ENCODE measurements around the gene ITGA1.

Gene ITGA1

DNA sequence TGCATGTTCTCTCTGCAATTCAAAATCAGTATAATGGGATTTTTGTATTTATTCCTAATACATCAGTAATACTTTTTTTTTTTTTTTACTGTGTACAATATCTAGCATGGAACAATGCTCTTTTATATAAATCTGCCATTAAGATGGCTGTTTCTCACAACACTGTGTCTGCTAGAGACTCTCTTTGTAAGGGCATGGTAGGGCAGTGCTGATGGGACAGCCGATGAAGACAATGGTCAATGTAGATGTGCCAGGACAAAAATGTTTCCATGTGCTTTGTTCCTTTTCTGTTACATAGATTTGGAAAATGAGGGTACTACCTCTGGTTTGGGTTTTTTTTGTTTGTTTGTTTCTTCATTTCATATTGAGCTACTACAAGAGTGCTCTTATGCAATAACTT lies 106.1 kb downstream of the ITGA1 start:
- DNase-seq (ENCODE audit: extremely low read depth in 1 of 2, low read depth in 1 of 2), result no peak

DNA sequence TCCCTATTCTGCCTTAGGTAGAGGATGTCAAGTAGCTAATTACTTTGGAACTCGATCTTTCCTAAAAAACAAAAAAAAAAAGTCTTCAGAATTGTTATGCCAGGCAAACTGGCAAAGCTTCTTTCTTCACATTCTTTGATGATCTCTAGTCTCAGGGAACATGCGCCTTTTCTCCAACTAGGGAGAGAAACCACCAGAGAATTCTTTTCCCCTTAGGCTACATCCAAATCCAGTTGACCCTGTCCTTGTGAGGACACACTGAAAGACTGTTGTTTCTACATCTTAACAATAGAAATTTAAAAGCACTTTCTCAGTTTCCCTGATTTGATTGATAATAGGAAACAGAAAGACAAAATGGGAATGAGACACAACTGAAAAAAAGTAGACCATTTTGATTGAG lies 106.7 kb downstream of the ITGA1 start:
- DNase-seq (ENCODE audit: extremely low read depth in 1 of 2, low read depth in 1 of 2), result no peak

DNA sequence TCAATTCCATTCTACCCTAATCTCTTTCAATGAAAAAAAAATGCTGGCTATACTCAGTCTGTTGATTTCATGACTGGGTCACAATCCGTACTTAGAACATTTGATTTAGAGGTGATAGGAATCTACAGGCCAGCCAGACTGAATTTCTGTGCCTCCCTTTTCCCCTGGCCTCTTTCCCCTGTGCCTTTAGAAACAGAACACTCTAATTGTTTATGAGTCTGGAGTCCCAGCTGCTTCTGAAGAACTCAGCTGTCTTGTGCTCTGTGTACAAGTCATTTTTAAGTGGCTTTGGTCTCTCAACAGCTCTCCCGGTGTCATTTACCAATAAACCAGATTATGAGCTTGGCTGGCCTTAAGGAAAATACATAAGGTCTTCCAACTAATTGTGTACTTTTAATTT lies 107.4 kb downstream of the ITGA1 start:
- DNase-seq (ENCODE audit: extremely low read depth in 1 of 2, low read depth in 1 of 2), result no peak

DNA sequence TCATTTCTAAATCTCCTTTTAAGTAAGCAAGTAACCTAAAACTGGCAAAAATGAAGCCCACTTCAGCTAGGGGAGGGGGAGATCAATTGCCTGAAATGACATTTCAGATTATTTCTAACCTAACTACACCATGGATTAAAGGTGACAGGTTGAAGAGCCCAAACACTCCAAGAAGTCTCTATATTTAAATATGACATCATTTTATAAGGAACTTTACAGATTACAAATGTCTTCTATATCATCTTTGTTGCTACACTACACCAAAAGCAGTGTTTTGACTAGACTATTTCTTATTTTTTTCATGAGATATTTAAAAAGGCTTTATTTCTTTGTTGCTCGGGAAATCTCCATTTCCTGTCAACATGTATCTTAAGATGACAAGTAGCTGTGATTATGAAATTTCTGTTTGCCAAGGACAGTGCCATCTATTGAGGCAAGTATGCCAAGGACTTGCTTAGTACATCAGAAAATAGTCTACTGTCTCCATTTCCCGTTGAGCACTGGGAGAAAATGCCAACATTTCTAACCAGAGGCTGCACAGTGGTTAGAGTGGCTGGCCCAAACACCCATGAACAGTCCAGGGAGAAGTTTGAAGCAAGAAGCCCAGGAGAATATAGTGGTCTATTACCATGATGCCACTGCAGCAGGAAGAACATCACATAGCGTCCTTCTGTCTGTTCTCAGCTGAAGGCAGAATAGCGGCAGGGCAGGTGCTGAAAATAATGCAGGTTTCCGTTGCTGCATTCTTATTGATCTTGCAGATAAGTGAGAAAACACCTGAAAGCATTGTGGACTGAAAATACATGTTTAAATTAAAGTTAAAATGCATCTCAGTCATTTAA lies 108.1 kb downstream of the ITGA1 start:
- no peak for DNase-seq (ENCODE audit: extremely low read depth in 1 of 2, low read depth in 1 of 2)

DNA sequence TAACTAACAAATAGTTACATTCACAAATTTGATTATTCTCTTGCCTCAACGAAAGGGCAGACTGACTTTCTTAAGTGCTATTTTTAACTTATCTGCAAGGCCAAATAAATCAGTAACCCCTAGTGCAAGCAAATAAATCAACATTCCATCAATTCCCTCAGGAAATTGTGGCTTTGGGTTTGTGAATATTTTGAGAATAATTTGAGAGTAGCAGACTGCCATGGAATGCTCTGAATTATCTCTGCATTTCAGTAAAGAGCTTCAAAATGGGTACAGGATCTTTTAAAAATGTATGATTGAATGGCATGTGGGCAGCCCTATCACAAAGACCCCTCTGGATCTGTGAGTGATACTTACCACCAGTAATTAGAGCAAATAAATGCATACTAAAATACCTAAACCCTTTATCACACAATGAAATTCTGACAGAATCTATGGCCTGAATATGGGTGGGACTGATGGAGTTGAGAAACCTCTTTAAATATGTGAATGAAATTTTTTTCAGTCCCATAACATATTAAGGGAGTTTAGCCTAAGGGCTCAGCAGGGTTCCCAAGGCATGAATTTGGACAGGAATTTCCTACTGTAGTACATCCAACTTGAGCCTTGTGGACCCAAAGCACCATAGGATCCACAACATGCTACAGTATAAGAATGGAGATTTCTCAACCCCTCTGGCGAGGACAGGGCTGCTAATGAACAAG lies 109.0 kb downstream of the ITGA1 start:
- DNase-seq (ENCODE audit: extremely low read depth in 1 of 2, low read depth in 1 of 2), result no peak

DNA sequence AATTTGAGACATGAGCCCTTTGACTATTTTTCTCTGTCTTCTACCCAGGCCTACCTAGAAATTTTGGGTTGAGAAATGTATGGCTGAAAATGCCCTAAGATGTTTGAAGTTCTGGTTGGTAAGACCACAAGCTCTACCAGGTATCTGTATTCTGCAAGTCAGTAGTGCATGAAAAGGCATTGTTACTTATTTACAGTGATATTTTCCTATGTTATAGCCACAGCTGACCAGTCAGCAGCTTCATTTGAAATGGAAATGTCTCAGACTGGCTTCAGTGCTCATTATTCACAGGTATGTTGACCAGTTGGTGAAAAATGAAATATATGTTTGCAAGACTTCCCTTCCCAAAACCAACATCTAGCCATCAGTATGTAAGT lies 109.5 kb downstream of the ITGA1 start:
- DNase-seq (ENCODE audit: extremely low read depth in 1 of 2, low read depth in 1 of 2), result no peak

DNA sequence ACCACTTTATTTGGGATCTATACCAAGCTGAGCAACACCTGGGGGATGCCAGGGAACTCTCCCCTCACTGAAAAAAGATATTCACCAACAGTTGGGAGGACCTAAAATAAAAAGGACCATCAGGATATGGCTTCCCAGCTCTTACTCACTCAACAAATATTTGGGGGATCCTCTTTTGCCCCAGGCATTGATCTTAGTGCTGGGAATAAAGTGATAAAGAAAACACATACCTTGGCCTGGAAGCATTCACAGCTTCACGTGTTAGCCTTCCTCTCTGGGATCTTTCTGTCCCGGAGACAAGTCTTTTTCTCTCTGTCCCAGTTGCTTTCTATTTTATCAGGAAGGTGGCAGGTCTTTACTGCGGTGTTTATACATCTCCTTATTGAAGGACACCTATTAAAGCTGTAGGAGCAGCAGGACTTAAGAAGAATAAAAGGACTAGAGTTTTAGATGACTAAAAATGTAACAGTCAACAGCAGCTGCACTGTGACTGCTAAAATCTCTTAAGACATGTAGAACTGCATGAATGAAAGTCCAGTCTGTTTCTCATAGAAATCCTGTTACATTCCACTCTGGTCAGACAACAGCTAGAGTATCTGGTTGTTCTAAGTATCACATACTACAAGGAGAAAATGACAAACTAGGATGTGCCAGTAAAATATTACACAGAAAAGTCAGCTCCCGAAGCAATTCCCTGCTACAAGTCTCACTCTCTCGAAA lies 111.4 kb downstream of the ITGA1 start:
- DNase-seq (ENCODE audit: extremely low read depth in 1 of 2, low read depth in 1 of 2), result no peak

DNA sequence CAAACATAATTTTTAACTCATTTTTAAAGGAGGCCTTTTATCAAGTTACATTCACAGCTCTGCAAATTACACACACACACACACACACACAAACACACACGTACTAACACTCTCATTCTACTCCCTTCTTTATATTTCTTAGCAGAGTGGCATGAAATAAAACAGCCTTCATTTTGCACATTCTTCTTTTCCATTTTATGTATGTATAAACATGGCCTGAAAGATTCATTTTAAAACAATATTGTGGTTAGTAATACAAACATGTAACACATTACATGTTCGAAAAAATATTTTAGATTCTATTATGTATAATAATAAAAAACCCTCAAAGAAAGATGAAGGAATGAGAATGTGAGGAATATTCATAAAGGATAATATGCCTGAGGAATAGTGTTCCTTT lies 115.4 kb downstream of the ITGA1 start:
- DNase-seq (ENCODE audit: extremely low read depth in 1 of 2, low read depth in 1 of 2), result no peak

DNA sequence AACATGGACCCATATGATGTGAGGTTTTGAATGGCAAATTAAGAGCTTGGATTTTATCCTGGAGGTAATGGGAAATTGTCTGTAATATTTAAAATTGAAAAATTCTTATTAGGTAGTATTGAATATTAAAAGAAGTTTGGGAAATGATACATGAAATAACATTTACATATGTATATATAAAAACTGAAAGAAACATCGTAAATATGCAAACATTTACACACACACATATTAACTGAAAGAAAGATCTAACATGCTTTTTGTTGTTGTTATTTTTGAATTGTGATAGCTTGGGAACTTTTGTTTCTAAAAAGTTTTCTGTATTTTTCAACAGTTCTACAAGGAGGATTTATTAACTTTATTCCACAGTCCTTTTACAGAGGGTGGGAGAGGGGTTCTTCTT lies 118.6 kb downstream of the ITGA1 start:
- no peak for DNase-seq (ENCODE audit: extremely low read depth in 1 of 2, low read depth in 1 of 2)

DNA sequence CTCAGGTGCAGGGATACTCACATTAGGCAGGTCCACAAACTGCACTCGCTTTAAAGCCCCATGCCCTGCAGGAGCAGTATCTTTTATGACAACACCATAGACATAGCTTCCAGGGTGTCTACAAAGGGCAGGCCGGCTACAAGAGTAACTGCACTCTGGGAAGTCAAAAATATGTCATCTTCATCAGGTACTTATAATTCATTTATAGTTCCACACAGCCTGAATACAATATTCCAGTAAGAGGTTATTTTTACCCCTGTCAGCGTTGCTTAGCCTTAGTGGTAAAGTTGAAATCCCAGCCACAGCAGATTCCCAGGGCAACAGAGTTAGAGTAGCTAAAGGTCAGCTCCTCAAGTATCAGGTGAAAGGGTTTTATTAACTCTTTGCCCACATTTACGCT lies 119.1 kb downstream of the ITGA1 start:
- DNase-seq (ENCODE audit: extremely low read depth in 1 of 2, low read depth in 1 of 2), result no peak

DNA sequence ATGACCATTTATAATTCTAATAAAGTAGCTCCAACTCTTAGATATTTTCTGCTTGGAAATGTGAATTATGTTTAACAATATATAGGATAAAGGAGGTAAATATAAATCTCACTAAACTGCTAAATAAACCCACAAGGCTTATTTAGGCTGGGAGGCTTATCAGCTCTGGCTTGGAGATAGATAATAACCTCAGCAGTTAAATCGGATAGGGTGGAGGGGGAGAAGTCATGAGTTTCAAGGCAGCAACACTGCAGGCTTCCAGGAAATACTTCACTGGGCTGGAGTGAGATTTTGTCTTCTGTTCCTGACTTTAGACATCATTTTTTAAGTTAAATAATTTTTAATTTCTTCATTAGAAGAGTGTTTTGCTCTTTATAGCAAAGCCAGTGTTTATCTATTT lies 121.5 kb downstream of the ITGA1 start:
- DNase-seq (ENCODE audit: extremely low read depth in 1 of 2, low read depth in 1 of 2), result no peak

DNA sequence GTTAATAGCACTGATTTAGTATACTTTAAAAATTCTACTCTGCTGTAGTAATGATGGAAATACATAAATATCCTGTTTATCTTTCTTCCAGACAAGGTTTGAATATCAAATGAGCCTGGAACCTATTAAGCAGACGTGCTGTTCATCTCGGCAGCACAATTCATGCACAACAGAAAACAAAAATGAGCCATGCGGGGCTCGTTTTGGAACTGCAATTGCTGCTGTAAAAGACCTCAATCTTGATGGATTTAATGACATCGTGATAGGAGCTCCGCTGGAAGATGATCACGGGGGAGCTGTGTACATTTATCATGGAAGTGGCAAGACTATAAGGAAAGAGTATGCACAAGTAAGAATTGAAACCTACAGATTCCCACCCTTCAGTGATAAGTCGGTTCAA lies 122.4 kb downstream of the ITGA1 start:
- DNase-seq (ENCODE audit: extremely low read depth in 1 of 2, low read depth in 1 of 2), result no peak

DNA sequence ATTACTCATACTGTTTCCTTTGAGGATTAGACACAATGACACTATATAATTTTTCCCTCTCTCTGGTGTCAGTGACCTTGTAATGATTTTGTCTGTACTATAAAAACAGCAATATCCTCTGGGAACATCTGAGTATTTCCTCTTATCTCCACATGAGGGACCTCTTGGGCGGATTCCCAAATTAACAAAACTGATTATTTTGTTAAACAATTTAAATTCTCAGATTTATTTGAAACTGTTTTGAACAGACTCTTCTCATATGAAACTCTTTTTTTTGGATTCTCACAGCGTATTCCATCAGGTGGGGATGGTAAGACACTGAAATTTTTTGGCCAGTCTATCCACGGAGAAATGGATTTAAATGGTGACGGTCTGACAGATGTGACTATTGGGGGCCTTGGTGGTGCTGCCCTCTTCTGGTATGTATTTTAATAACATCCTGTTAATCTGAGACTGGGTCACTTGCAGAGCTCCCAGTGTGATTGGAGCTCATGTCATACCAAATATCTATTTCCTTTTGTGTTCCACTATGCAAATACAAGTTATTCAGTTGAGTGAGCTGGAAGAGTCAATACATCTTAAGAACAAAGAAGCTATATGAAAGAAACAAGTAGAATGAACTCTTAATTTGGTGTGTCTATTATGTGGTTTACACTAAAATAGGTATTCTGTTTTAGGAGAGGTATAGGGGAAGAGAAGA lies 127.6 kb downstream of the ITGA1 start:
- DNase-seq (ENCODE audit: extremely low read depth in 1 of 2, low read depth in 1 of 2), result peak; percentile 1 to 10

DNA sequence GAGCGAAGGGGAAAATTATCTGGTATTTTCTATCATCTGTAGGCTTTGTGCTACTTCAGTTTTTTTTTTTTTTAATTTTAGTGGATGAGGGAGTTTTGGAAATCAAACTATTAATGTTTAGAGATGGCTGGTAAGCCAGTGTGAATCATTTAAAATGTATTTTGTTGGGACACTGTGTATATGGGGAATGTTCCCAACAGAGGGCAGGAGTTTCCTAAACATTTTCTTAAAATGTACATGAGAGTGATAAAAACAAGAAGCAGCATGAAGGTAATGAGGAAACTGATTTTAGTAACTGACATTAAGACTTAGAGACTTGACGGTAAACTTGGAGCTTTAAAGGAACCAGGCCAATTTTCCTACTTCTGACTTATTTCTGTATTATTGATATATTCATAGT lies 133.2 kb downstream of the ITGA1 start:
- DNase-seq (ENCODE audit: extremely low read depth in 1 of 2, low read depth in 1 of 2), result no peak

DNA sequence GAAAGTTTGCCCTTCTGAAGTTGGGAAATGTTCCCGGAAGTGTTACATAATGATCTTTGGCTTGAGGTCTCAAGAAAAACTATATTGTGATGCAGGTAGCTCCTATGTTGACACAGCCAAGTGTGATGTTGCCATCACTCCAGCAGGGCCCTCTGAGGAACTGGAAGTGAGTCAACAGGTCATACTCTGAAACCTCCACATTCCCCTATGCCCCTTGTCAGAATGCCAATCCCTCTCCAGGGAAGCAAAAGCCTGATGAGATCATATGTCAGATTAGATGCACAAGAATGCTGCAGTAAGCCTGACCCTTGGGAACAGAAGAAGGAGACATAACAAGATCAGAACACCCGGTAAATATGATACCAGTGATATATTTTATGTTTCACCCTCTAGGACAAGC lies 134.7 kb downstream of the ITGA1 start:
- DNase-seq (ENCODE audit: extremely low read depth in 1 of 2, low read depth in 1 of 2), result no peak

DNA sequence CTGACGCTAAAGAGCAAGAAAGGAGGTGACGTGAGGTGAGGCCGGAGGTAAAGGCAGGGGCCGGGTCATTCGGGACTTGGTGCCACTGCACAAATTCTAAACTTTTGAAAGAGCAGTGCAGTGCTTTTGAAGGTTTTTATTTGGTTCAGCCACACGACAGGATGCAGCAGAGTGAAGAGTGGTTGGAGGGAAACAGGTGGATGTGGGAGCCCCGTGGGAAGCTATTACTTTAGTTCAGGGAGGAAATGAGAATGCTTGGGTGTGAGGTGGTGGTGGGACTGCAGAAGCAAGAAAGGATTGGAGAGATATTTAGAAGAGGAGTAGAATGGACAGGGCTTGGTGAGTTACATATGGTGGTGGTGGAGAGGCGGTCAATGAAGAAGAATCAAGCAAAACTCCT lies 136.7 kb downstream of the ITGA1 start:
- DNase-seq (ENCODE audit: extremely low read depth in 1 of 2, low read depth in 1 of 2), result no peak

DNA sequence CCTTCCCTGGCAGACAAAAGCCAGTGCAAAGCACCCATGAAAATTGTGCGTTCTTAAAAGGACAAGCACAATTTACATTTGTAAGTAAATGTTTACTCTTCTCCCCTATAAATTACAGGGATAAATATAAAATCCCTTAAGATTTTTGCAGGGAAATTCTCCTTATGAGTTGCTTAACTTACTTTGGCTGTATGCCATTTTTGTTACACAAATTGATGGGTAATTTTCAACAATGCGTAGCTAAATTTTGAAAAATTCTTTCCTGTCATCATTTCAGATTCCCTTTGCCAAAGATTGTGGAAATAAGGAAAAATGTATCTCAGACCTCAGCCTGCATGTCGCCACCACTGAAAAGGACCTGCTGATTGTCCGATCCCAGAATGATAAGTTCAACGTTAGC lies 137.3 kb downstream of the ITGA1 start:
- DNase-seq (ENCODE audit: extremely low read depth in 1 of 2, low read depth in 1 of 2), result no peak

DNA sequence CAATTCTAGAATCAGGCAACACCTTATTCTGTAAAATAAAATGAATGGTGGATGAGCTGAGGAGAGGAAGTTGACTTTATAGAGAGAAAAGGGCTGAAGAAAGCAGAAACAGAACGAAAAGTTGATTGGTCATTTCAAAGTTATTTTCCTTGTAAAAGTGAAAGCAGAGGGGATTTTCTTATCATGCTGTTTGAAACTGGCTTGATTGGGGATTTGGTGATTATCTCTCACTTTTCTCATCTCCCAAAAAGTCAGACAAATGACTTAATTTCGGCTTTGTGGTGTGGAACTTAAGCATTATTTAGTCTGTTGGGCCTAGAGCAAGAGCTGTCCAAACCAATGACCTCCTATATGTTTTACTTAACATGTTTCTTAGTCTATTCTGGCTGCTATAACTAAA lies 141.0 kb downstream of the ITGA1 start:
- no peak for DNase-seq (ENCODE audit: extremely low read depth in 1 of 2, low read depth in 1 of 2)

DNA sequence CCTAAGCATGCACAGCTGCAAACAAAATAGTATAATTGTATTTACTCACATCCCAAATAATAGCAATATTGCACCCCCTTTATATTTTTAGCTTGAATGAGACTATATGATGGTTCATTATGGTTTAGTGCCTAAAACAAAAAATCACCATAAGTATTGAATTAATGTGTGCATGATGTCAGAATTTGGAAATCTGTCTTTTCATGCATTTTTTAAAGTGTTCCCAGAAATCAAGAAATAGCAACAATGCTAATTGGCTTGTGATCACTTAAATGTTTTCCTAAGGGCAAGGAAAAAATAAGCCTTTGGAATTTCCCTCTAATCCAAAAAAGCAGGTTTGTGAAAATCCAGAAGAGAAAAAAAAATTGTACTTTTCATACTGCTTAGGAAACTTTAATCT lies 150.5 kb downstream of the ITGA1 start:
- DNase-seq (ENCODE audit: extremely low read depth in 1 of 2, low read depth in 1 of 2), result no peak

DNA sequence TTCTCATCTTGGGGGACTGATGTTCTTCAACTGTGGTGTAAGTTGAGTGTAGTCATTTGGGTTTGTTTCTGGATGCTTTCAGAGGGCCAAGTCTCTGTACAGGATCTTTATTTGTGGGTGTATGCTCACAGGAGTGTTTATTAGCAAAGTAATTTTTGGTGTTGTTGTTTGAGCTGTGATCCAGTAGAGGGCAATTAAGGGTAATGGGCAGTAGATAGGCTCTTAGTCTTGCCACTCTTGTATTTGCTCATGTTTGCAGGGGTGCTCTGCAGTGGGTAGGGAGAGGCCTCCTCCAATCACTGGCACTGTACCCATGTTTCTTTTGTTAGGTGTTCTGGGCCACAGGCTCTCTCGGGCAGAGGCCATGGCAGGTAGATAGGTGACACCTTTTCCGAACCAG lies 155.6 kb downstream of the ITGA1 start:
- DNase-seq (ENCODE audit: extremely low read depth in 1 of 2, low read depth in 1 of 2), result no peak

DNA sequence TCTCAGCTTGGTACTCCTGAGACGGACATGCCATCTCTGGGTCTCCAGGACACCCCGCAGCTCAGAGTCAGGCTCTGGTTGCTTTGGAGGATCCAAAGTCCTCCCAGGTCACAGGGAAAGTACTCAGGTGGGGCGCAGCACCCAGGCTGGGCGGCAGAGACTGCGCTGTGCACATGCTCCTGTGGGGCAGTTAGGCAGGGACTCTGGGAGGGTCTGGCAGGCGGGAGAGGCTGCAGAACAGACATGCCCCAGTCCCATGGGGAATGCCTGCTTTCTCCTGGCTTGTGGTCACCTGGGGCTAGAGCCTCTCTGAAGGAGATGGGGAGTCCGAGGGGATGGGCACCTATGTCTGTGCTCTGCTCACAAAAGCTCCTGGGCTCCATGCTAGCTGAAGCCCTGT lies 156.1 kb downstream of the ITGA1 start:
- no peak for DNase-seq (ENCODE audit: extremely low read depth in 1 of 2, low read depth in 1 of 2)

All from stimulated activated CD8-positive, alpha-beta memory T cell treated with anti-CD3 and anti-CD28 coated beads, Interleukin-7, amount 100 ng/mL, for 48 hours (primary cell).